ENCODE measurements around the gene ALG1.

The ALG1 gene, protein sequence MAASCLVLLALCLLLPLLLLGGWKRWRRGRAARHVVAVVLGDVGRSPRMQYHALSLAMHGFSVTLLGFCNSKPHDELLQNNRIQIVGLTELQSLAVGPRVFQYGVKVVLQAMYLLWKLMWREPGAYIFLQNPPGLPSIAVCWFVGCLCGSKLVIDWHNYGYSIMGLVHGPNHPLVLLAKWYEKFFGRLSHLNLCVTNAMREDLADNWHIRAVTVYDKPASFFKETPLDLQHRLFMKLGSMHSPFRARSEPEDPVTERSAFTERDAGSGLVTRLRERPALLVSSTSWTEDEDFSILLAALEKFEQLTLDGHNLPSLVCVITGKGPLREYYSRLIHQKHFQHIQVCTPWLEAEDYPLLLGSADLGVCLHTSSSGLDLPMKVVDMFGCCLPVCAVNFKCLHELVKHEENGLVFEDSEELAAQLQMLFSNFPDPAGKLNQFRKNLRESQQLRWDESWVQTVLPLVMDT
- long read RNA-seq, donor 1, transcript ALG1-201 (13 exons, 2,132 nt), result major isoform, 11 of 12 reads
- long read RNA-seq, donor 1, partial matches to known transcripts, result 0 of 12 reads
- long read RNA-seq, donor 1, other reads (novel, unspliced or antisense), result 0 of 12 reads
- long read RNA-seq, donor 2, transcript ALG1-201 (13 exons, 2,132 nt), result major isoform, 8 of 10 reads
- long read RNA-seq, donor 2, partial matches to known transcripts, result 0 of 10 reads
- long read RNA-seq, donor 2, other reads (novel, unspliced or antisense), result 0 of 10 reads
- long read RNA-seq, donor 3, partial matches to known transcripts, result 0 of 4 reads
- long read RNA-seq, donor 3, other reads (novel, unspliced or antisense), result 0 of 4 reads
- long read RNA-seq, donor 4, partial matches to known transcripts, result 0 of 4 reads
- long read RNA-seq, donor 4, other reads (novel, unspliced or antisense), result 0 of 4 reads
- long read RNA-seq, donor 5, transcript ALG1-201 (13 exons, 2,132 nt), result major isoform, 7 of 7 reads
- long read RNA-seq, donor 5, partial matches to known transcripts, result 0 of 7 reads
- long read RNA-seq, donor 5, other reads (novel, unspliced or antisense), result 0 of 7 reads
- long read RNA-seq, donor 6, transcript ALG1-201 (13 exons, 2,132 nt), result major isoform, 5 of 6 reads
- long read RNA-seq, donor 6, partial matches to known transcripts, result 0 of 6 reads
- long read RNA-seq, donor 6, other reads (novel, unspliced or antisense), result 0 of 6 reads
- long read RNA-seq, donor 7, result 0 reads
- long read RNA-seq, donor 8, transcript ALG1-201 (13 exons, 2,132 nt), result major isoform, 9 of 31 reads
- long read RNA-seq, donor 8, partial matches to known transcripts, result 21 of 31 reads
- long read RNA-seq, donor 8, other reads (novel, unspliced or antisense), result 0 of 31 reads

DNA sequence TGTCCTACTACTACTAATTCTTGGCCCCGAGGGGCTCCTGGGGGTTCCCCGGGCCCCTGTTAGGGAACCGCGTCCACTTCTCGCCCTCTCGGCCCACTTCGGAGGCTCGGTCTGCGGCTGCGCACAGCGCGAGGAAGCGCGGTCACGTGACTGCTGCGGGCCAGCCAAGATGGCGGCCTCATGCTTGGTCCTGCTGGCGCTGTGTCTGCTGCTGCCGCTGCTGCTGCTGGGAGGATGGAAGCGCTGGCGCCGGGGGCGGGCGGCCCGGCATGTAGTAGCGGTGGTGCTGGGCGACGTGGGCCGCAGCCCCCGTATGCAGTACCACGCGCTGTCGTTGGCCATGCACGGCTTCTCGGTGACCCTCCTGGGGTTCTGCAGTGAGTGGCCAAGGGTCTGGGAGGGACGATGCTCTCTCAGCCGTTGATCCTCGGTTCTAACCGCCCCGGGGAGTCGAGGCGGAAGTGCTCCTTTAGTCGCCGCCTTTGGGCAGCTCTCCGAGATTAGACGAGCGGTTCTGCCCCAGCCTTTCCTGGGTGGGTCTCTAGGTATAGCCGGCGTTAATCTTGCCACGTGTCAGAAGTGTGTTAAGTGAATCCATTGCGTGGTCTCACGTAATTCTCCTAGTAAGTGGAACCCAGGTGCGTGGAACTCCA is at the start of gene ALG1:
TSS of gene ALG1 (plus strand) at position 163 of the 653 bp plus-strand sequence. CDS start at position 170, 7 bp downstream.
- peak; percentile 85 for DNase-seq

DNA sequence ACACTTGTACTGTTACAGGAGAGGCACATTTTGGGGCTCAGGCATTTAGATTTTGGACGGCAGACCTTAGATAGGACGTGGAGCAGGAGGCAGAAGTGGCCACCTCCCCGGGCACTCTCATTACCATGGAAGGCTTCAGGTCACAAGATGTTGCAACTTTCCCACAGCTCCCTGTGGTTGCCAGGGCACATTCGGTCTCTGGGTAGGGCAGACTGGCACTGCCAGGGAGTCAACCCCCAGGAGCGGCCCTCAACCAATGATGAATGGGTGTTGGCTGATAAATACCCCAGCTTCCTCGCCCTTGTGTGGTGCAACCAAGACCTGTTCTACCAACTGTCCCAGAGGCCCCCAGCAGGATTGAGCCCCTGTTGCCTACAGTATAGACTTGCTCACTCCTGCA is 49.1 kb upstream of the ALG1 start:
- no peak for DNase-seq

DNA sequence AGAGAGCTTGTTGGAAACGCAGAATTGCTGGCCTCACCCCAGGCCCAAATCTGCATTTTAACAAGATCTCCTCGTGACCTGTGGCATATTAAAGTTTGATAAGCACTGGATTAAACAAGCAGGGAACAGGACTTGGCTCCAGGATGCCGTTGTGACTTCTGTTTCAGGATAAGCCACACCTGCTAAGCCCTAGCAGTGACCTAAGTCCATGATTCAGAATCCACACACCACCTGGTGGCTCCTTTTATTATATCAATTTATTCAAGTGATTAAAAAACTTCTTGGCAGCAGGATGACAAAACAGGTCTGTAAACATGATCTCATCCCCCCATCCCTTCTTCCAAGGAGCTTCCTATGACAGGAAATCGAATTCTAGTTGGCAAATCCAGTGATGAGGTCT is 47.0 kb upstream of the ALG1 start:
- DNase-seq, result no peak

DNA sequence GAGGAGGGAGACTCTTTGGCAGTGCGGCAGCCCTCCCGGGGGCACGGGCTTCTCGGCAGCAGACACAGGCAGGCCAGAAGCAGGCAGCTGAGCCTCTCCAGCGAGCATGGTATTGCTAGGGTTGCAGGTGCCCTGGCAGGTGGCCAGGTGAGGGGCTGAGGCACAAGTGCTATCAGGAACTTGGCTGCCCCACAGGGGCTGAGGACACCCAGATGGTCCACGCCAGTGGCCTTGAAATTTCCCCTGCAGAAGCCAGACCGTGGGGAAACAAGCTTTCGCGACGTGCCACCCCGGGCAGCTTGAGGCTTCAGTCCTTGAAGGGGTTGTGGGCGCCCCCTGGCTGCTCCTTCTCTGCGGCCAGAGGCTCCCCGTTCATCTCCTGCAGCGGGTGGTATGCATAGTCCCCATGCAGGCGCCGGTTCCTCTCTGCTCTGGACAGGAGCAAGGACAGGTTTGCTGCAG is 46.4 kb upstream of the ALG1 start:
- DNase-seq, result no peak

DNA sequence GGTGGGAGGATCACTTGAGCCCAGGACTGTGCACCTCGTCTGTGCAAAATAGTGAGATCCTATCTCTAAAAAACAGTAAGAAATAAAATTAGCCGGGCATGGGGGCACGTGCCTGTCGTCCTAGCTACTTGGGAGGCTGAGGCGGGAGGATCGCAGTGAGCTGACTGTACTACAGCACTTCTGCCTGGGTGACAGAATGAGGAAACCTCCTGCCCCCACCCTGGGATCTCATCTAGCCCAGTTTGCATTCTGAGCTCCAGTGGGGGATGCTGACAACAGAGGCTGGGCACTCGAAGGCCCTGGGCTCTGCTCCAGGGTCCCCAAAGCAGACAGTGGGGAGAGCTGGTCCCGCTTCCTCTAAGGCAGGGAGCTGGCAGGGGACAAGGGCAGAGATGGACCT is 45.0 kb upstream of the ALG1 start:
- no peak for DNase-seq

DNA sequence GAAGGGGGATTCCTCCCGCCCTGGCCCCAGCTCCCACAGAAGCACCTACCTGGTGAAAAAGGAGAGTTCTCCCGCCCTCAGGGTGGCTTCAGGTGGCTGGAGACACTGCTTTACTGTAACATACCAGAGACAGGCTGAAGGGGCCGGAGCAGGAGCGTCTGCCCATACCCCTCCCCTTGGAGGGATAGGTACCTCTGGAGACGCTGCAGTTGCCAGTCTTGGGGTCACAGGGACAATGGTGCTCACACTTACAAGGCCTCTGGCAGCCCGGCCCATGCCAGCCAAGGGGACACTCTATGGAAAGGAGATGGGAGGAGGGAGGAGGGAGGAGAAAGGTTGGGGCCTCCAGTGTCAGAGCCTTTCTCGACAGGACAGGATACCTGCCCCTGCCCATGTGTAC is 44.6 kb upstream of the ALG1 start:
- DNase-seq, result no peak

DNA sequence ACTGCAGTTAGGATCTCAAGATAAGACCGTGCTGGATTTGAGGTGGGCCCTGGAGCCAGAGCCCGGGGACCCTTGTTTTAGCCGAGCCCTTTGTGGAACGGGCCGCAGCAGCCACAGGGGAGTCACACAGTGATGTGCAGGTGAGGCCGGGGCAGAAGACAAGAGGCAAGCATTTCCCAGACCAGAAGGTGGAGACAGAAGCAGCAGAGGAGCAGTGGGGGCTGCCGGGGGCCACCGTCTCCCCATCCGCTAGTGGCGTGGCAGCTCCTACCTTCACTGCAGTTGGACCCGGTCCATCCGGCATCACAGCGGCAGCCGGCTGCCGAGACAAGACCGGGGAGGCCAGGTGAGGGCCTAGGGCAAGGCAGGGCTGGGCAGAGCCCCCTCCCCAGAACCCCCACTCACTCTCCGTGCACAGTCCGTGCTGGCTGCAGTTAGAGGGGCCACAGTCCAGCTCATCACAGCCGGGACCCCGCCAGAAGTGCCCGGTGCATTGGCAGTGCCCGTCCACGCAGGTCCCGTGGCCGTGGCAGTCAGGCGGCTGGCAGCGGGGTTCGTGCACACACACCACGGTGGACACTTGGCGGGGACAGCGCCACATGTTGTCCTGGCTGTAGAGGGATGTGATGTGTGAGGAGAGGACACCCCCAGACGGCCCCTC is 43.9 kb upstream of the ALG1 start:
- no peak for DNase-seq

DNA sequence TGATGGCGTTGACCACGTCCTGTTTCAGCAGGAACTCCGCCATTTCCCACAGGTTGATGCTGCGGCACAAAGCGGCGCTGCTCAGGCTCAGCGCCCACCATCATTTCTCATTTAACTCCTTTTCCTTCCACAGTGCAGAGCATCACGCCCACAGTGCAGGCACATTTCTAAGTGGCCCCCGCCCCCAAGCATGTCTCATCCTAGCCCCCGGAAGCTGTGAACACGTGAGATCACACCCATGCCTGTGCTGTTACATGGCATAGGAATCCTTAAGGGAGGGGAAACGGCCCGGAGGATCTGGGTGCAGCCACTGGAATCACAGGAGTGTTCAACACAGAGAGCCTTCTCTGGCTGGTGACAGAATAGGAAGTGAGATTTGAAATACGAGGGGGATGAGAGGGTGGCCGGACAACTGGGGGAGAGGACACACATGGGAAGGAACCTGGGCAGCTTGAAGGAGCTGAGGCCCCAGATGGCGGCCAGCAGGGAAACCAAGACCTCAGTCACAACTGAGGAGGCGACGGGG is 42.6 kb upstream of the ALG1 start:
- no peak for DNase-seq

DNA sequence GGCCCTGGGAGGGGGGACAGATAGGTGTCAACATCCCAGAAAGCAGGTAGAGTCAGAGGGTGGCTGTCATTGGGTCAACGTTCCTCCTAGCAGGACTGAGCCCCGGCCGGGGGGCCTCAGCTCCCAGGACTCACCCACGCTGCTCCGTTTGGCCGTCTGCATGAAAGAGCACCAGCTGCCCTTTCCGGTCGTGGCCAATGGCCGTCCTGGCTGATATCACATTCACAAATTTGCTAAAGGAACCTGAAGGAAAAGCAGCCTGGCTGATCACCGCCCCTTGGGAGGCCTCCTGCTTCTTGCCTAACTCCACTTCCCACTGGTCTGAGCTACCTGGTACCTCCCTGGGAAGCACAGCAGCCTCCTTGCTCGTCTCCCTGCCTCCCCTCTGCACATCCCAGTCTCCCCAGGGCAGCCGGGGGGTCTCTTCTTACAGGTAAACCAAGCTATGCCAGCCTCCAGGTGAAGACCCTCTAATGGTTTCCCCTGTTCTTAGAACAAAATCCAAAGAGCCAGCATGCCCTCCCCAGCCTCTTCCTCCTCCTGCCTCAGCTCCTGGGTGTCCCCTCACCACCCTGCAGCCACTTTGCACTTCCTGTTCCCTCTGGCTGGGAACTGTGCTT is 41.3 kb upstream of the ALG1 start:
- DNase-seq, result no peak

DNA sequence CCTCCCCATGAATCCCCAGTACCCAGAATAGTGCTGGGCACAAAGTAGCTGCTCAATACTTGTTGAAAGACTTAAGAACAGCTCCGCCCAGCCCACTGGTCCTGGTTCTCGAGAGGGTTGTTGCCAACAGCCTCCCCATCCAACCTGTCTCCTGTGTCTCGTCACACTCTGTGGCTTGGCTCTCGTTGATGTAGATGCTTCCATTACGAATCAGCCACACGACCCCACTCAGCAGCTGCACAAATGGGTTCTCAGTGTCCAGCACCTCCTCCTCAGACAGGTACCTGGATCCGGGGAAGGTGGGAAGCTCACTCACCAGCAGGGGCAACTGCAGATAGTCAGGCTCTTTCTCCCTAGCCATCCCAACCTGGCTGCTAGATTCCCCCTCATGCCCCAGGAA is 40.0 kb upstream of the ALG1 start:
- no peak for DNase-seq

DNA sequence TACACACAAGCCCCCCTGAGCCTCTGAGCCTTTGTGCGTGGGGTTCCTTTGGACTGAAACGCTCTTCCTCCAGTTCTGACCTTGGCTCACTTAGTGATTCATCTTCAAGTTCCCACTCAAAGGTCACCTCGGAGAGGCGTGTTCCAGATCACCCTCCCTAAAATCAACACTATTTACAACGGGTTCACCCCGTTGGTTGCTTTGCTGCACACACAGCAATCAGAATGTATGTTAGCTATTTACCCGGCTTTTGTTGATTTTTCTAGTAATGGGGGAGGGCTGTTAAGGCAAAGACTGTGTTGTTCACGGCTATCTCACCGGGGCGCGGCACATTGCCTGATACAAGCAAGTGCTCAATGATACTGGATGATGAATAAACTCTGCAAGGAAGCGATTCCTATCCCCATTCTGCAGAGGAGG is 38.9 kb upstream of the ALG1 start:
- DNase-seq, result no peak

DNA sequence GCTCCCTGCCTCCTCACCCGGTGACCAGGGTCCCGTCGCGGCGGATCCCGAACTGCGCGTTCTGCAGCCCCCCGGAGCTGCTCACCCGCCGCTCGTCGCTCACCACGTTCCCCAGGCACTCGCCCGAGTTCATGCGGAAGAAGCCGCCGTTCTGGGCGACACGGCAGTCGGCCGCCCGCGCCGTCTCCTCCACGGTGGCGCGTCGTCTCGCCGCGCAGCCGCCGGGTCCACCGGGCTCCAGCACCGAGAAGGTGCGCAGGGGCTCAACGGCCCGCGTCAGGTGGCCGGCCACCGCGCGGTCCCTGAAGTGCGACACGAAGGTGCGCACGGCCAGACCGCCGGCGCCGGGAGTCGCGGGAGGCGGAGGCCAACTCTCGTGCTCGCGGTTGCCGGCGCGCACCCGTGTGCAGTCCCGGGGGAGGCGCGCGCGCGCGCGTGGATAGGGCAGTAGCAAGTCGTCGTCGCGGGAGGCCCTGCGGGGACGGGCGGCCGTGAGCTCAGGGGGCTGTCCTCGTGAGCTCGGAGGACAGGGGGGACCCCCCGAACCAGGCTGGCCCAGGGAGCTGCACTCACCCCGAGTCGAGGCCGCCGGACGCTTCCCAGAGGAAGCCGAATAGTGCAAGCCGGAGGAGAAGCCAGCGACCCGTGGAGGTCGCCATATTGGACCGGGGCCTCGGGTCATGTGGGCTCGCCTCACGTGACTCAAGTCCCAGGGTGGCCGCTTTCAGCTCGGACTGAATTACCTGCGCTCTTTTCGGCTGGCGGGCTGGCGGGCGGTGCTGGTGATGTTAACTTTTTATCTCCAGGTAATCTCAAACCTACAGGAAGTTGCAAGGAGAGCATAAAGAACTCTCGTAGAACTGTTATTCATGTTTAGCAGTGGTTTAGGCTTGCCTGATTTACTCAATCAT is 38.1 kb upstream of the ALG1 start, which contains the start of gene NAGPA:
TSS of gene NAGPA (minus strand) at position 680 of the 911 bp plus-strand sequence. CDS start at position 659, 21 bp downstream.
- peak; percentile 89 for DNase-seq

DNA sequence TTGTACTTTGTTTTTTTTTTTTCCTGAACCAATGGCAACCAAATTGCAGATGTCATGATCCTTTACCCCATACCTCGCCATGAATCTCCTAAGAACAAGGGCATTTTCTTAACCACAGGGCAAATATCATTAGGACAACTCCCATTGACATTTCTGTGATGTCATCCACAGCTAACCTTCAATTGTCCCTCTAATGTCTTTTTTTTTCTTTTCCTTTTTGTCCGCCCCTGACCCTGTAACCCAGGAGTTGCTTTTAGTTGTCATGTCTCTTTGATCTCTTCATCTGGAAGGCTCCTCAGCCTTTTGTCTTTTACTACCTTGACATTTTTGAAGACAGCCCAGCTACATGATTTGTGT is 37.5 kb upstream of the ALG1 start:
- no peak for DNase-seq

DNA sequence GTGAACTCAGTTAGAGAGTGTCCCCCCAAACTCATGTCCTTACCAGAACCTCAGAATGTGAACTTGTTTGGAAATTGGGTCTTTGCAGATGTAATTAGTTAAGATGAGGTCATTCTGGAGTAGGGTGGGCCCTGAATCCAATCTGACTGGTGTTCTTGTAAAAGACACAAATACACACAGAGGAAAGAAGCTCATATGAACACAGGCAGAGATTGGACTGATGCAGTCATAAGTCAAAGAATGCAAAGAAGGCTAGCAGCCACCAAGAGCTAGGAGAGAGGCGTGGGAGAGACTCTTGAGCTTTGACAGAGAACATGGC is 35.8 kb upstream of the ALG1 start:
- DNase-seq, result no peak

DNA sequence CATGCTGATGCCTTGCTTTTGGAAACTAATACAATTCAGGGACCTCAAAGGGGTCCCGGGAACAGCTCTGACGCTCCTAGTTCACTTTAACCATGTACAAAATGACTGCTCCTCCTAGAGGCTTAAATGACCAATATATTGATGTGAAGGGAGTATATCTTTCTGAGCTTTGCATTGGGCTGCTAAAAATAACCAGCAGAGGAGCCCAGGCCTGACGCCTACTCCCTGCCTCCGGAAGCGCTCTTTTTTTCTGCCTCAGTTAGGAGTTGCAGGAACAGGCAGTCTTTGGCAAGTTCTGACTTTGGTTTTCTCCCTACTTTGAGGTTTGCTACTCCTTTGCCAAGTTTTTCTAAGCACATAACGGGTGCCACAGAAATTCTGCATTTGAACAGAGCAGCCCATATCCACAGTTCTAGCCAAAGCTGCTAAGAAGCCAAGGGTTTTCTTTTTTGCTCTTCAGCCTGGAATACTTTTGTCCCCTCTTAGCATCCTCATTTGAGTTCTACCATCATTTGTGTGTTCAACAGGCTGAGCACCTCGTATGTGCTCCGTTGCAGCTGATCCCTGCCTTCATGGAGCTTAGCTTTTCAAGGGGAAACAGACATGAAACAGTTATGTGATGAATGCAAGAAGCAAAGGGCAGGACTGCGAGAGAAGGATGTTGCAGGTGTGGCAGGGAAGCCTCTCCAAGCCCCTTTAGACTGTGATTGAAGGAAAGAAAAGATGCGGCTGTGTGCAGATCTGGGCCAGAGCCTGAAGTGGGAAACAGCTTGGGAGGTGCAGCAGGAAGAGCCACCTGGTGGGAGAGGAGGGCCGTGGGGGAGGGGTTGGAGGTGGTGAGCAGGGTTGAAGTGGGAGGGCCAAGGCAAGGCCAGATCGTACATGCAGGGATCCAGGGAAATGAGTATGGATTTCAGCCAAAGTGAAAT is 35.2 kb upstream of the ALG1 start:
- DNase-seq, result no peak

DNA sequence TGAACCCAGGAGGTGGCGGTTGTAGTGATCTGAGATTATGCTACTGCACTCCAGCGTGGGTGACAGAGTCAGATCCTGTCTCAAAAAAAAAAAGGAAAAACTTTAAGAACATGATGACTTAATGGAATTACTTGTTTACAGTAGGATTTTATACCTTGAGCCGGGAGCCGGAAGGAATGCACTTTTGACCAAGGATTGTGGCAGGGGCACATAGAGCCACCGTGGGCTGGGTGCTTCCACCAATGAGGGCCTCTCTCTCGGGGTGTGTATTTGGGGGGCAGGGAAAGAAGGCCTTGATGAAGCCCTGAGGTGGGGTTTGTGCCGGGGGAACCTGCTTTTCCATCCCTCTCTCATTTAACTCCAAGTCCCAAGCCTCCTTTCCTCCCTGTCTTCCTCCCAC is 31.2 kb upstream of the ALG1 start:
- DNase-seq, result no peak

DNA sequence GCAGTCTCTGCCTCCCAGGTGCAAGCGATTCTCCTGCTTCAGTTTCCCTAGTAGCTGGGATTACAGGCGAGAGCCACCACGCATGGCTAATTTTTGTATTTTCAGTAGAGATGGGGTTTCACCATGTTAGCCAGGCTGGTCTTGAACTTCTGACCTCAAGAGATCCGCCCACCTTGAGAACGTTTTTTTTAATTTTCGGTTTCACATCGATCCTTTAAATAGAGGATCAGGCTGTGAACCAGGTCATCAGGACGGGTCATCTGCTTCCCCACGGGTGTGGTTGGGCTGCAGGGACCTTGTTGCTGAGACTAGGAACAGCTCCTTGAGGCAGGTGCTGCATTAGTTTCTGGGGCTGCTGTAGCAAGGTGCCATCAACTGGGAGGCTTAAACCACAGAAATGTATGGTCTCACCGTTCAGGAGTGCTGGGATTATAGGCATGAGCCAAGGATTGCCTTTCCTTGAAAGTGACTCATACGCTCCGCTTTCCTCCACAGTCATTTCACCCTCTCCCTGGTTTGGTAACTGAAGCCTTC is 30.0 kb upstream of the ALG1 start:
- peak; percentile 29 for DNase-seq

DNA sequence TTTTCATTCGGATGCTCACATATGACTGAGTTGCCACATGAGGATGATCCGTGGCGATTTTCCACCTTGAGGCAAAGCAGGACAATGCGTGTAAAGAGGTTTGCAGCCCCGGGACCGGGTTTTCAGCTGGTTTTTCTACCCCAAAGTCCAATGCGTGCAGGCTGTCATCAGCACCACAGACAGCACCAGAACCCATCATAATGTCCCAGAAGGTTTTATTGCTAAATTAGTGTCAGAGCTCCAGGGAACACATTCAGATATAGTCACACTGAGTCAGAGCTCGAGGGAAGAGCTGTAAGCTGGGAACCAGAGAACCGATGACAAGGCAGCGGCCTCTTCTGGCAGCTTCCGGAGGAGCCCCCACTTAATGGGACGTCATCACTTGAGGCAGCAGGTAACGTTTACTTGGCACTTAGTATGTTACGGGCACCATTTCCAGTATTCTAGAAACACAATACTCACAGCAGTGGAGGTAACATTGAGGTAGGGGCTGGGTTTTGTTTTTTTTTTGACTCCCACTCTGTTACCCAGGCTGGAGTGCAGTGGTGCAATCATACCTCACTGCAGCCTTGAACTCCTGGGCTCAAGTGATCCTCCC is 29.0 kb upstream of the ALG1 start:
- DNase-seq, result no peak
